ENCODE data around the gene LAMA2.
A peak's percentile ranks its signal among the peaks of the same experiment; 100 is the strongest.

Gene LAMA2

DNA sequence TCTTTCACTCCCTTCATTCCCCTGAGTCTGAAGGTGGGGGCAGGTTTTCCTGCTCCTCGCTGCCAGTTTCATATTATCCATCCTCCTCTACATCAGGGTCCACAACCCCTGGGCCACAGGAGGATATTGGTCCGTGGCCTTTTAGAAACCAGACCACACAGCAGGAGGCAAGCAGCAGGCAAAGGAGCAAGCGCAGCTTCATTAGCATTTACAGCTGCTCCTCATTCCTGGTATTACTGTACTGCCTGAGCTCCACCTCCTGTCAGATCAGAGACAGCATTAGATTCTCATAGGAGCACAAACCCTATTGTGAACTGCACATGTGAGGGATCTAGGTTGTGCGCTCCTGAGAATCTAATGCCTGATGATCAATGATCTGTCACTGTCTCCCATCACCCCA, 446.7 kb downstream of the LAMA2 start:
- DNase-seq, result no peak

DNA sequence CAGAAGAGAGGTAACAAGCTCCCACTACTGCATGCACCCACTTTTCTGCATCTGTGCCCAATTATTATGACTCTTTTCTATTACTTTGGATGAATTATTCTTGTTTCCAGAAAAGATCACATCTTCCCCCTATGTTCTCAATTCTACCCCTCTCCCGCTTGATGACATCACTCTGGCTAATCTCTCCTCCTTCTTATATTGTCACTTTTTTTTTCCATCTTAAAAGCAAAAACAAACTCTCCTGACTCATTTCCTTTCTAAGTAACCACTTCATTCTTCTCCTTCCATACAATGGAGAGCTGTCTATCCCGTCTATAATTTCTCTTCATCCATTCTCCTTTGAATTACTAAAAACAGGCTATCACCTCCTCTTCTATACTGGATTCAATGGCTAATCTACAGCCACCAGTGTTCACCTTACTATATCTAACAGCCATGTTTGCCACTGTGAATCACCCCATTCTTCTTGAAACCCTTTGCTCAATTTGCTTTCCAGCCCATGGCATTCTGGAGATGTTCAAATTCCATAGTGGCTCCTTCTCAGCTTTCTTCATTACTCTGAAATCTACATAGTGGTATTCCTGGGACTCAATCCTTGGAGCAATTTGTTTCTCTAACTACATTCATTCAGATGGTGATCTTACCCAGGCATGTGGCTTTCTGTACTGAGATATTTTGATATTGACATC, 448.7 kb downstream of the LAMA2 start:
- no peak for DNase-seq

DNA sequence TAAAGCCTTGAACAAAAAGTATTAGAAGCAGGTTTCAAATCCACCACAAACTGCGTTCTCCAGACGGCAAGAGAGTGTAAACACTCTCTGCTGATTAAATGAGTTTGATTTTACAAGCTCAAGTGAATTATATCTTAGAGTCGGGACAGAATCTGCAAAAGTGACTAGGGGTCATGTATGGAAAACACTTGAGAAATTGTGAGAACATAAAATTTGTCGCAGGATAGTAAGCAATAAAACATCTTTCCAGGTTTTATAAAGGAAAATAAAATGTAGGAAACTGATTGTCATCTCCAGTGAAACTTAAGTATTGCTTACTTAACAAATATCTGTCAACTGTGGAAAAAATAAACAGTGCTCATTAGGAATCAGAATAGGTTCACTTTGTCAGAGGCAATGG, 452.9 kb downstream of the LAMA2 start:
- DNase-seq, result no peak

DNA sequence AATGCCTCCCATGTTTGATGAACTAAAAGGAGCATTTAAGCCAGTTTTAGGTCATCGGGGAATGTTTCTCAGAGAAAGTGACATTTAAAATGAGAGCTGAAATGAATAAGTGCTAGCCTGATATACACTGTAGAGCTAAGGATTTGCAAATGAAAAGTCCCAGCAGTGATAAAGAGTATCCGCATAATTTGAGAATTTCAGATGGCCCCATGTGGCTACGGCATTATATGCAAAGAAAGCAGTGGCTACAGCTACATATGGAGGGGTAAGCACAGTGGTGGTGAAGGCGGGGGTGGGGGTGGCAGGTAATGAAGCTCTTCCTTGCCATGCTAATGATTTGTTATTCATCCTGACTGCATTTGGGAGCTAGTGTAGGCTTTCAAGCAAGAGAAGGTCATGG, 455.7 kb downstream of the LAMA2 start:
- no peak for DNase-seq

DNA sequence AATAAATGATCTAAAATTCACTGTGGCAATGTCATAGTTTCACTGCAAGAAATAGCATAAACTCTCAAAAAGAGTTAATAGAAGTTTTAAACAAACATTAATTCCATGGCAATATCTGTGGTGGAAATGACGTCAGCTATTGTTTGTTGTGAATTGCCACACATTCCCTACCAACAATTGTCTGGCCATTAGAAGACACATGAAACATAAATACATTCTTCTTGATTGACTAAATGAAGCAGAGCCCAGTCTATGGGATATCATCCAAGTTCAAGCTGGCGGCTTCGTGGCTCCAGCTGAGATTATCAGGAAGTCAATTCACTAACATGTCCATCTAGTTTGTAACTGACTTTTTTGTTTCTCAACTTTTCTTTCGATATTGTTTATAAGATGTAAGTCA, 458.0 kb downstream of the LAMA2 start:
- no peak for DNase-seq

DNA sequence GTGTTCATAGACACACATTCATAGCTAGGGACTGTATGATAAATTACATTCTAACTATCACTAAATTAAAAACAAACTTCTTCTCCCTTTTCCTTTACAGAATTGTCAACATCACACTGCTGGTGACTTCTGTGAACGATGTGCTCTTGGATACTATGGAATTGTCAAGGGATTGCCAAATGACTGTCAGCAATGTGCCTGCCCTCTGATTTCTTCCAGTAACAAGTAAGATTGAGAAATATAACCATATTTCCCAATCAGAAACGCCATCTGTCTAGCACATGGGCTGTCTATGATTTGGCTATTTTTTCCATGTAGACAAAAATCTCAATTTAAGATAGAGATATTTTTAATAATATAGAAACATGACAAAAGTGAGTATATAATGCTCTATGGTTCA, 459.3 kb downstream of the LAMA2 start:
- no peak for DNase-seq

DNA sequence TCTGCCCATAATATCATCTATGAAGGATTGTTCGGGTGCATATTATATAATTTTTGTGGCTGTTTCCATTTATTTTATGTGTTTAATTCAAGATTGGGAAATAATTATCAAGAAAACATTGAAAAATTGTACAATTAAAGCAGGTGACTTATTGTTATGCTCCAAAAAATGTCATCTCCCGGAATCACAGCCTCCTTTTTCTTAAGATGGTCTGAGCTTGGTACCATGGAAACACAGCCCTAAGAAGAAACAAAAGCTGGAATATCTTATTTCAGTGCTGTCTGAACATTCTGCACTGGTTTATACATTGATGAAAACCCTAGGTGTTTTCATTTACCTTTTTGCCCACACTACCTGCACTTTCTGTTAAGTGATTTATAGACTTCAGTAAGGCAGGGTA, 459.9 kb downstream of the LAMA2 start:
- no peak for DNase-seq

DNA sequence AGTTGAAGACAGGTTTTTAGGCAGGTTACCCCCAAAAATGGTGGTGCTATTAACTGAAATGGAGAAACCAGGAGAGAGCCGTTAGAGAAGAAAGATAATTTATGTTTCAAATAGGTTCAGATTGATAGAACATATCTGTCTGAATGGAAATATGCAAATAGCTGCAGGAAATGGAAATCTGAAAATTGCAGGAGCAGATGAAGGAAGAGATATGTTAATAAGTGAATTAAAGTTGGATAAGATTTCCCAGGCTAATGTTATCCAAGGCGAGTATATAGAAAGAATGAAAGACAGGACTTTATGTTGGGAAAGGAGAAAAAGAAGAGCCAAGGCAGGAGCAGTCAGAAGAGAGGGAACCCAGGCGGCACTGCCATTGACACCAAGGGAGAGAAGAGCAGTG, 461.4 kb downstream of the LAMA2 start:
- DNase-seq, result no peak

DNA sequence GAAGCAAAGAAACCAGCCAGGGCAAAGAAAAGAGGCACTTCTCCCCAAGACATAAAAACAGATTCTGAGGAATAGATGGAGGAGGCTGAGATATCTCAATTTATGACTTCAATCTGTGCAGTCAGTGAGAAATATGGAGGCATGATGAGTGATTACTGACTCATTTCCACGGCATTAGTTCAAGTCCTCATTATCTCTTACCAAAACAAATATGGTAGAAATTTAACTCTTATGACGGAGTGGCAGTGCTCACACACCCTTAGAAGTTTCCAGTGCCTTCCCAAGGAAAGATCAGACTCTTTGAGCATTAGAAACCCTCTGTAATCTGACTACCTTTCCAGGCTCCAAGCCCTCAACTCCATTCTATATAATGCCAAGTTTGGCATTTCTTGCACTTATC, 463.0 kb downstream of the LAMA2 start:
- DNase-seq, result no peak

DNA sequence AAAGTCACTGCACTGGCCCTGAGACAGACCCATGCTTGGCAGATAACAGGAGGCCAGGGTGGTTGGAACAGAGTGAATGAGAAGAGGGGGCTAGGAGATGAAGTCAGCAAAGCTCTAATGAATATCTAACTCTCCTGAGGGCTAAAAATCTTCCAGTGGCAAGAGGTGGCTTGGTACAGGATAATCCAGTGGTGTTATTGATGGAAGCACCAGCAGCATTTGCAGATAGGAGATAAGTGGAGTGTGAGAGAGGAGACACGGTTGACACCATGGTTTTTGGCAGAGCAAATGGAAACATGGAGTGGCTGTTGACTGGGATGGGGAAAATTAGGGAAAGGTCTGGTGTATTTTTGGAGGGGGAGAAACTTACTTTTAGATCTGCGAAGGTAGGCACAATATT, 464.0 kb downstream of the LAMA2 start:
- no peak for DNase-seq

DNA sequence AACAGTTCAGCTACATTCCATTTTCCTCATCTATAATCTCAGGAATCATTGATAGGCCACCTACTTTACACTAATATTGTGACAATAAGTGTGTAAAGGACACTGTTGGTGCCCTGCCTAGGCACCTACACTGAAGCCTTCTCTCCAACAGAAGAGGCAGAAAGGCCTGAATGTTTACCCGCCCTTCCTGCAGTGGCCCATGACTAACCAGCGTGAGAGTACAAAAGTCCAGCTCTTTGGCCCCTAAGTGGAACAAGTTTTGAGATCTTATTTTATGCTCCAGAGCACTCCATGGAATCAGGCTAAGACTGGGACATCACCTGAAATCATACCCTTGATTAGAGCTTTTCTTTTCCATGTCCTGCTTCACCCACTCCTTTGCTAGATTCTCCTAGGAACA, 467.3 kb downstream of the LAMA2 start:
- DNase-seq, result no peak

DNA sequence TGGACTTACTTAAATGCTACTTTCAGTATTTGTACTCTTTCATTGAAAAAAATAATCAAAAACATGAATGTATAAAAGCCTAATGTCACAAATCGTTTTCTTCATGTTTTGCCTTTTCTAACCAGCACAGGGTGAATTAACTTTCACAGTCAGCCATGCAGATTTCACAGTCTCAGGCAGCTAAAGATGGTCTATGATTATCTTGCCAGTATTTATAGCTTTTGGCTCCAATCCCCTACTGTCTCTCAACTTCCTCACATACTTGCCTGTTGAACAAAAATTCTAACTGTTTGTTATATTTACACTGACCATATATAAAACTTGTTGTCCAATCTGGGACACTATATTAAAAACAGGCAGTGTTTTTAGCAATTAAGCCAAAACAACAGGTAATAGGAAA, 468.9 kb downstream of the LAMA2 start:
- no peak for DNase-seq

DNA sequence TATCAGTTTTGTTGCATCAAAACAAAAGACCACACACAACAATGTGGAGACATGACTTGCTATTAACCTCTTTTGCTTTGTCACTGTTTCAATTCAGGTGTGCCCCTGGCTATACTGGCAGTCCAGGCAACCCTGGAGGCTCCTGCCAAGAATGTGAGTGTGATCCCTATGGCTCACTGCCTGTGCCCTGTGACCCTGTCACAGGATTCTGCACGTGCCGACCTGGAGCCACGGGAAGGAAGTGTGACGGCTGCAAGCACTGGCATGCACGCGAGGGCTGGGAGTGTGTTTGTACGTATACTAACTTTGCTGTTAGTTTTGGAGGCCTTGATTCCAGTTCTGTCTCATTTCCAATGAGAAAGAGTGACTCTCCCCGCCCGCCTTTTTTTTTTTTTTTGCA, 470.1 kb downstream of the LAMA2 start:
- DNase-seq, result no peak

DNA sequence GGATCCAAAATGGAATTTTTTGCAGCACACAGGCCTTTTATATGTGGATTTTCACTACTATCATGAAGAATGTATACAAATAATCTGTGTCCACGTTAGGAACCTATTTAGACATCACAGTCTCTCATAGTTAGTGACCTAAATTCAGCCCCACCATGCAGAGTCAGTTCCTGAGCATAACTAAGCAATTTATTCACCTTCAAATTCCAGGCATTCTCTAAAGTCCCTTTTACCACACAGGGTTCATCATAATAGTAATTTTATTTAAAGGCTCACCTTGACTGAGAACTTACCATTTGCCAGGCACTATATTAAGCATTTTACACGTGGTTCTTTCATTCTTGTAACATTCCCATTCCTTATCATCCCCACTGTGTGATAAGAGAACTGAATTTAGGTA, 473.2 kb downstream of the LAMA2 start:
- no peak for DNase-seq

DNA sequence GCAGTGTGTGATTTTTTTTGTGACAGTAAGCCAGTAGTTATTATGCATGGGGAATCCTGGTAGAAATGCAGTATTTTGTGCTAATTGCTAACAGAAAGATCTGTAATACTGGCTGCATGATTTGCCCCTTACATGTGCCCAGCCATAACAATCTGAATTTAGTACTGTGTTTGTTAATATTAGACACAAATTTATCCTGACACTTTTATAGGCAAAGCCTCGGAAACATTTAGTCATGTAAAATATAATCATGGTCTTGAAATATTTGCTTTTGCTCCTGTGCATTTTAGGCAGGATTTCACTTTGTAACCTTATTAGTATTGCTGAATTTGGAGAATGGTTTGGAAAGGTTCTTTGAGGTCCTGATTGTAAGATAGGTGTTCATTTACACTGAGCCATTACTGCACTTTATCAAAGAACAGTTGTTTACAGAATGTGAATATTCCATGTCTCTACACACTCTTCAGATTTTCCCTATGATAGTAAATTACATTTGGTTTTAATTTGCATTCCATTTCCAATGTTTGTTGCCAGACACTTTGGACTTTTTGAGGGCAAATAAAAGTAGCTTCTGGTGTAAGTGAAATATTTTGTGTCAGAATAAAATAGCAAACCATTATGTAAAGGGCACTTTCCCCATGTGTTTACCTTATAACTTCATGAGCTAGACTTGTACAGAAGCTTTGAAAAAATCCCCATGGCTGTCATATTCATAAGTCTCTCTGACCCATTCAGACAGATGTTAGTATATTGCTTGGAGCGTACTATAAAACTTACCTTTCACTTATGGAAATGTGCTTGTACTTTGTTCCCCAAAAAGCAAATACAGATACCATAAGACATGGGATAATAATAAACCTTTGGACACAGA, 477.1 kb downstream of the LAMA2 start:
- DNase-seq, result no peak

DNA sequence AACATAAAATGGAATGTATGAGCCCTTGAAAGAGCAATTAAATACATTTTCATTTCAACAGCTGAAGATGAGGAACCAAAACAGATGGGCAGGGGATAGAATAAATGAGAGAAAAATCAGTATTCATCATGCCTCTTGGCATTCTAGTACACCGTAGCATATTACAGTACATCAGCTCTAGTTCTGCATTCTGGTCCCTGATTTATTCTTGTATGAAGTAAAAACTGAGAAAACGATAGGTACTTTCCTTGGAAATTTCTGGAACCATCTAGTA, 477.7 kb downstream of the LAMA2 start:
- DNase-seq, result no peak

DNA sequence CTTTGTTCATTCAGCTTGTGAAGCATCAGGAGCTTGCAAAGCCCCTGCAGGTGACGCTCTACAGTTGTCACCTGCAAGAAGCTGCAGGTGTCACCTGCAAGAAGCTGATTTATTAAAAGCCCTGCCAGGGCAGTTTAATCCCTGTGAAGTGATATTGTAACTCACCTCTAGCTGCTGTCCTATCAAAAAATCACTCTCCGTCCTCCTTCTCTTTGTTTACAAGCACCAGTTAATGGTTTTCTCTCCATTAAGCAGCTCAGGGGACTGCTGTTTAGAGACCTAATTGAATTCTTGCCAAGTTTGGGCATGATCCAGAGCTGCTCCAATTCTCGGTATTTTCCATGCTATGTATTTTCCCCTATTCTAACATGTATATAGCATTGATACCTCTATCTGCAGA, 481.1 kb downstream of the LAMA2 start:
- DNase-seq, result peak; percentile 30

DNA sequence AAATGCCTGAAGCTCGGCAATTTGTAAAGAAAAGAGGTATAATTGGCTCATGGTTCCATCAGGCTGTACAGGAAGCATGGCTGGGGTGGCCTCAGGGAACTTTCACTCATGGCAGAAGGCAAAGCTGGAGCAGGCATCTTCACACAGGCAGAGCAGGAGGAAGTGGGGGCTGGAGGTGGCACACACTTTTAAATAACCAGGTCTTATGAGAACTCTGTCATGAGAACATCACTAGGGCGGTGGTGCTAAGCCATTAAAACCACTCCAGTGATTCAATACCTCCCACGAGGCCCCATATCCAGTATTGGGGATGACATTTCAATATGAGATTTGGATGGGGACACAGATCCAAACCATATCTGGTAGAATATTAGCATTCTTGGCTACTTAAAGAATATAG, 481.8 kb downstream of the LAMA2 start:
- DNase-seq, result no peak

DNA sequence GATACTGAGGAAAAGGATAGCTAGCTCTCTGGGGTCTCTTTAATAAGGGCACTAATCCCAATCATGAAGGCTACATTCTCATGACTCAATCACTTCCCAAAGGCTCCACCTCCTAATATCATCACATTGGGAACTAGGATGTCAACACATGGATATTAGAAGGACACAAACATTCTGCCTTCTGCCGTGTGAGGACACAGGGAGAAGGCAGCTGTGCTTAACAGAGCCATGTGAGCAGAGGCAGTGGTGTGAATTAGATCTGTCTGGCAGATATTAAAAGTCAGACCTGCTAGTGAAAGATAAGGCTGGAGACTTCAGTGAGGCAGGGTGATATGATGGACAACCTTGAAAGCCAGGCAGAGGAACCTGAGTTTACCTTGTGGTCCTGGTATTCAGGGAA, 485.1 kb downstream of the LAMA2 start:
- no peak for DNase-seq

DNA sequence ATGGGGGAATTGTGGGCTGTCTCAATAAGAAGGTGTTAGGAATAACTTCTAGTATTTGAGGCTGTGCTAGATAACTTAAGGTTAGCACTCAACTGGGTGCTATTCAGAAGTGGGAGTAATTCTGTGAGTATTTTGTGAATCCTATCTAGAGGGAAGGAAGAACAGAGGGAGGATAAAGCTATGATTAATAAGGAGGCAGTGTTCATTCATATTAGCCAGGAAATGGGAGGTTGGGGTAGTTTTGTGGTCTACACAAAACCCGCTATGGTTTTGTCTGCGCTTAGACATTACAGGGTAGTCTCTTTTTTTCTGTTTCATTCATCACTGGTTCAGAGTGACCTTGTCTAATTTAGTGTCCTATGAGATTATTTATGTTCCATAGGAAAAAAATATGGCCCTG, 486.0 kb downstream of the LAMA2 start:
- no peak for DNase-seq

DNA sequence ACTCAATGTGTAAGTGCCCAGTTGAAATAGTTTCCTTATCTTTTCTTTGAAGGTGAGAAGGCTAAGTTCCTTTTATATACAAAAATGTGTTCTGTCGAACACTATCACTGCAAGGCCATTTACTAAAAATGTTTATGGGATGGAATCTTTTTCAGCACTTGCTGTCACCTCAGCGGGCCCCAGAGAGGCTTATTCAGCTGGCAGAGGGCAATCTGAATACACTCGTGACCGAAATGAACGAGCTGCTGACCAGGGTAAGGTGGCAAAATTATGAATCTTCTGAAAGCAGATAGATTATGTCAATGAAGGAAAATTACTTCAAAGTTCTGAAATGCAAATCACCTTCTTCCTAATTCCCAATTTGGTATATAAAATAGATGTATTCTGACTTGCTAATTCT, 486.8 kb downstream of the LAMA2 start:
- DNase-seq, result no peak

DNA sequence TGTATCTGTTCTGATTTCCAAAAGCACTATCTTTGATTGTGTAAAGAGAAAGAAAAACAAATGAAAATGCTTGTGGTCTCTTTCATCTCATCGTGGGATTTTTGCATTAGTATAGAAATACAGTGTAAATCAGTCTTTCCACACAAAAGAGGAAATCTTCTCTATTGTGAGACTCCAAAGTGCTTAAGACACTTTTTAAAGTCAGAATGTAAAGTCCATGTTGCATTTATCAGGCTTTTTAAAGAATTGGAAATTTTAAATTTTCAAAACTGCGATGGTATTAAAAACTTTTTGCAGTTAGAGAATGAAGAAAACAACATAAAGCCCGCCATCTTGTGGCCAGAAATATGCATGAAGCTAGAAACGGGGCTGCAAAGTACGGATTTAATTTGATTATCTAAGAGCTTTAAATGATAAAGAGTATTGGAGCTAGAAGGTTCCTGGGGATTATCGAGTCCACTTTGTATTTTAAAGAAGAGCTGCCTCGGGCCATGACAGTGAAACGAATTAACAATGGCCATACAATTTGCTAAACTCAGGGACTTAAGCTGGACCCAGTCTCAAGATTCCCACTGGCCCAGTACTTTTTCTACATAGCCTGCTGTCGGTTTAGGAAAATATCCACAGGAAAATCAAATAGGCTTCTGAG, 487.5 kb downstream of the LAMA2 start:
- DNase-seq, result no peak

DNA sequence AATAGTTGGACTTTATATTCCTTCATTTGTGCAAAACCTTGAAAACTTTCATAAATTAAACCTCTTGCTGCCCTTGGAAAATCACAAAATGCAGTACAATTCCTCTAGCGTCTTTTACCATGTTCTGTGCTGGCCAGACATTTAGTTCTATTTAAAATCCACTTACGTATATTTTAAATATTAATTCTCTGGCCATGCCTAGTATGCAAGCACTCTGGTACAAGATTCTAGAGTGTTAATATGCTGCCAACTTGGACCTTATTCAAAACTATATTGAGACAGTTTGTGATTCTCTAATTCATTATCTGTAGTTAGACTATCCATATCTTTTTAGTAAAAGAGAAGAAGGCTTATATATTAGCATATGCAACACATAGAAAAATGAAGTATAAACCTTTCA, 498.9 kb downstream of the LAMA2 start:
- no peak for DNase-seq

DNA sequence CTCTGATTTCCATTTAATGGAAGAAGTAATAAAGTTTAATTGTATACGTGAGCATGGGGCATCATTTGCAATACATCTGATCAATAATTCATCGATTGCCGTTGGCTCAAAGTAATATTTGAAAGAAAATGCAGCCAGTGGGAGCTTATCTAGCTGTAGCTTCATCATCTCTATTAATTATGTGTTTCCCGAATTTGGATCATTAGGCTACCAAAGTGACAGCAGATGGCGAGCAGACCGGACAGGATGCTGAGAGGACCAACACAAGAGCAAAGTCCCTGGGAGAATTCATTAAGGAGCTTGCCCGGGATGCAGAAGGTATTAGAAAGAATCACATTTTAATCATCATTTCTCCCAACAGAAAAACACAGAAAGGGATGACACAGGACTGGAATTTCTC, 500.0 kb downstream of the LAMA2 start:
- DNase-seq, result no peak

DNA sequence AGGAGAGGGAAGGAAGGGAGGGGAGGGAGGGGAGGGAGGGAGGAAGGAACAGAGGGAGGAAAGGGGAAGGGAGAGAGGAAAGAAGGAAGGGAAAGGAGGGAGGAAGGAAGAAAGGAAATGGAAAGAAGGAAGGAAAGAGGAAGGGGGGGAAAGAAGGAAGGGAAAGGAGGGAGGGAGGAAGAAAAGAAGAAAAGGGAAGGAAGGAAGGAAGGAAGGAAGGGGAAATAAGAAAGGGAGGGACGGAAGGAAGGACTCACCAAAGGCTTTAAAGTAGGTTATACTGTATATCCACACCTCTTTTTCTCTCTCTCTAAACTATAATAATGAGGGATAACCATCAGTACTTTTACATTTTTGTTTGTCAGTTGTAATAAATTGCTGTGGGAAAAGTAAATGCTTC, 502.2 kb downstream of the LAMA2 start:
- DNase-seq, result no peak

Data from NCI-H2107 (cell line).